Measurements from ENCODE around the gene YIPF6.

DNA sequence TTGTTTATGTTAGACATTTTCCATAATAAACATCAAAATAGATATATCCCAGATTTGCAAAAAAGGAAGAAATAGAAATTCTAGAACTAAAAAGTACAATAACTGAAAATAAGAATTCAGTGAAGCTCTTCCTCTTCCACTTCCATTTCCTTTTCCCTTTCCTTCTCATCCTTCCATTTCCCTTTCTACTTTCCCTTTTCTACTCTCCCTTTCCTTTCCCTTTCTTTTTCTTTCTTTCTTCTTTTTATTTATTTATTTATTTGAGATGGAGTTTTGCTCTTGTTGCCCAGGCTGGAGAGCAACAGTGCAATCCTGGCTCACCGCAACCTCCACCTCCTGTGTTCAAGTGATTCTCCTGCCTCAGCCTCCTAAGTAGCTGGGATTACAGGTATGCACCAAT is 35.0 kb upstream of the YIPF6 start:
- TF ChIP-seq, protein P1, sequence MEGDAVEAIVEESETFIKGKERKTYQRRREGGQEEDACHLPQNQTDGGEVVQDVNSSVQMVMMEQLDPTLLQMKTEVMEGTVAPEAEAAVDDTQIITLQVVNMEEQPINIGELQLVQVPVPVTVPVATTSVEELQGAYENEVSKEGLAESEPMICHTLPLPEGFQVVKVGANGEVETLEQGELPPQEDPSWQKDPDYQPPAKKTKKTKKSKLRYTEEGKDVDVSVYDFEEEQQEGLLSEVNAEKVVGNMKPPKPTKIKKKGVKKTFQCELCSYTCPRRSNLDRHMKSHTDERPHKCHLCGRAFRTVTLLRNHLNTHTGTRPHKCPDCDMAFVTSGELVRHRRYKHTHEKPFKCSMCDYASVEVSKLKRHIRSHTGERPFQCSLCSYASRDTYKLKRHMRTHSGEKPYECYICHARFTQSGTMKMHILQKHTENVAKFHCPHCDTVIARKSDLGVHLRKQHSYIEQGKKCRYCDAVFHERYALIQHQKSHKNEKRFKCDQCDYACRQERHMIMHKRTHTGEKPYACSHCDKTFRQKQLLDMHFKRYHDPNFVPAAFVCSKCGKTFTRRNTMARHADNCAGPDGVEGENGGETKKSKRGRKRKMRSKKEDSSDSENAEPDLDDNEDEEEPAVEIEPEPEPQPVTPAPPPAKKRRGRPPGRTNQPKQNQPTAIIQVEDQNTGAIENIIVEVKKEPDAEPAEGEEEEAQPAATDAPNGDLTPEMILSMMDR (IDR thresholded peaks at IDR 0.05): no peak
- no peak for TF ChIP-seq POLR2A (IDR thresholded peaks at IDR 0.05)

Measured in testis (tissue), 2 donors.